ENCODE results near the gene STK10.

The STK10 gene

DNA sequence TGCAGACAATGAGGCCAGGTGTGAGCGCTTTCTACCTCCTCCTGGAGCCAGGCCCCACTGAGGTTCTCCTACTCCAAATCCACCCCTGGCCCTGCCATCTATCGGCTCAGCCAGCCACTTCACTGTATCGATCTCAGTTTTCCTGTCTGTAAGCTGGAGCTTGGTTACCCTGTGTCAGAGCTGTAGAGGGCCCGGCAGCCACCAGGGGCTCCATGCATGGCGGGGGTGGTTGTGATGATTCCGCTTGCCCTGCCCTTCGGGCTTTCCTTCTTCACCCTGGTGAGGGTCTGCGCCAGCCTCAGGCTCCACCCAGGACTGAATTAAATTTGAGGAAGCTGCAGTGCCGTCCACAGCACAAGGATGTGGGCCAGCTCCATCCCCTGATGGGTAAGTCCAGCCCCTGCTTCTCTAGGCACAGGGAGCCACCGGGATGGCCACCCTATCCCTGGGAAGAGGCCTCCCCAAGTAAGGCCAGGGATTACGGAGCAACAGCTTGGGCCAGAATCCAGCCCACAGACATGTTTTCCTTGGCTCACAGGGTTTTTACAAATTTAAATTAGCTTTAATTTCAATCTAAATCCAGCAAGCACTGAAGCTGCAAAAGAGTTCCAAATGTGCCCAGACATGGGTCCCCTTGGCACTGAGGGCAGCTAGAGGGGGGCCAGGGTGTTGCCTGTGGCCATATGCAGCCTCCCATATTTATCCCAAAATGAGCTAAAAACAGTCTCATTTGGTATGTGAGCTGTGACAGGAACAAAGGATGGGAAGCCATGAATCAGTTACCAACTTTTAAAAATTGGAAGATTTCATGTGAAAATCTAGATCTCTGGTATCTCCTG is 92.4 kb downstream of the STK10 start:
- Histone ChIP-seq H3K27me3 (ENCODE audit: control insufficient read depth, insufficient read depth, low read length) (no peaks in the 10 kb centered on the region), H3K9me3 (ENCODE audit: control insufficient read depth, insufficient read depth, low read depth, low read length) (no peaks in the 10 kb centered on the region), H3K9ac (ENCODE audit: low read length) (no peak overlapping the region), H3K4me1 (ENCODE audit: control insufficient read depth, insufficient read depth, low read length) (peaks cover 10% of the 10 kb centered on the region; the same call in 1 of the 2 replicates), H3K4me3 (ENCODE audit: low read depth, low read length) (no peak overlapping the region), H3K27ac (ENCODE audit: low read depth, low read length) (no peak overlapping the region), H3K36me3 (ENCODE audit: control insufficient read depth, insufficient read depth, low read length) (peaks cover 6% of the 10 kb centered on the region; the same call in 1 of the 2 replicates)

GRCh38 chr5:172093965-172094364 is 94.1 kb downstream of the STK10 start:
- H3K36me3 ChIP-seq (ENCODE audit: control insufficient read depth, insufficient read depth, low read length): peaks cover 6% of the 10 kb centered on the region; the same call in 1 of the 2 replicates

DNA sequence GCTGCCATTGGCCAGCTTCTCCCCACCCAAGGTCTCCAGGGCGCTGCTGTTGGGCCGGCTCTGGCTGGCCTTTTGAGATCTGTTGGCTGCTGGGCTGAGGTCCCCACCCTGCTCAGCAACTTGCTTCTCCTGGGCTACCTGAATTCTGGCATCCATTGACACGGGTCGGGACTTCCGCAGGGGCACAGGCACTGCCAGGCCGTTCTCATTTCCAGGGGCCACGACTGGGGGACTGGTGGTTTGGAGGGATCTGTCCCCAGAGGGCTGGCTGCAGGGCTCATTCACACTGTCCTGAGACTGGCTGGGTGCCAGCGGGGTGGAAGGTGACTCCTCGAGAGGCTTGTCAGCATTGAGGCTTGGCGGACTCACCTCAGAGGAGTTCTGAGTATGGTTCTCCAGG is 94.5 kb downstream of the STK10 start:
- Histone ChIP-seq H3K4me3 (ENCODE audit: low read depth, low read length) (no peak overlapping the region), H3K27ac (ENCODE audit: low read depth, low read length) (no peak overlapping the region), H3K27me3 (ENCODE audit: control insufficient read depth, insufficient read depth, low read length) (no peaks in the 10 kb centered on the region), H3K36me3 (ENCODE audit: control insufficient read depth, insufficient read depth, low read length) (peaks cover 6% of the 10 kb centered on the region; the same call in 1 of the 2 replicates), H3K9ac (ENCODE audit: low read length) (no peak overlapping the region), H3K4me1 (ENCODE audit: control insufficient read depth, insufficient read depth, low read length) (peaks cover 10% of the 10 kb centered on the region; the same call in 1 of the 2 replicates), H3K9me3 (ENCODE audit: control insufficient read depth, insufficient read depth, low read depth, low read length) (no peaks in the 10 kb centered on the region)

More at GRCh38 chr5:172093965-172094364, 94.1 kb downstream of the STK10 start:
- no peak overlapping the region for H3K4me3 ChIP-seq (ENCODE audit: low read depth, low read length)
- no peak overlapping the region for H3K27ac ChIP-seq (ENCODE audit: low read depth, low read length)
- peaks cover 10% of the 10 kb centered on the region; the same call in 1 of the 2 replicates for H3K4me1 ChIP-seq (ENCODE audit: control insufficient read depth, insufficient read depth, low read length)
- H3K27me3 ChIP-seq (ENCODE audit: control insufficient read depth, insufficient read depth, low read length): no peaks in the 10 kb centered on the region
- no peaks in the 10 kb centered on the region for H3K9me3 ChIP-seq (ENCODE audit: control insufficient read depth, insufficient read depth, low read depth, low read length)
- H3K9ac ChIP-seq (ENCODE audit: low read length): no peak overlapping the region

DNA sequence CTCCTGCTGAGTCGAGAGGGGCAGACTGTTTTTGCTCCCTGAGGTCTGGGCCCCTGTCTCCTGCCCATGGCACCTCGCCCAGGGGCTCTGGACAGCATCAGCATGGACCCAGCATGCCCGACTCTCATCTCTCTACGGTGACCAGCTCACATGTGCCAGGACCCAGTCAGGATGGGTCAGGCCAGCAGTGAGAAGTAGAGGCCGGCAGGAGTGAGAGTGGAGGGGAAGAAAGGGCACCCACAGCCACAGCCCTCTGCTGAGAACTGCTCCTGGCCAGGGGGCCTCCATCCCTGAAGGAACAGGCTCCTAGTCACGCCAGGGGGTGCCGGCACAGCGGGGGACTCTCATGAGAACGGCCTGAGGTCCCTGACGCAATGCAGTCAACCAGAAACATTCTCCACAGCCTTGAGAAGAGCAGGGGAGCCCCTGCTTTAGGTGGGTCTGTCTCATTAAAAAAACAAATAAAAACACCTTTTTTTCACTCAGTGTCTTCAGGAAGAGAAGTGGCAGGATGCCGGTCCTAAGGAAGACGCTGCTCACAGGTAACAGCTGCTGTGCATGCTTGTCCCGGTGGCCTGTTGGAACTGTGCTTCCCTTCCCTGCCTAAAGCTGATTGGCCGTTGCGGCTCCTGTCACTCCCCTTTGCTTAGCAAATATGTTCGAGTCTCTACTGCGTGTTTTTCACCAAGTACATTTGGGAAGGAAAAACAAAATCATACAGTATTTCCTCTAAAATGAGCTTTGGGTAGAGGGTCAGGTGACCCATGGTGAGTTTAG is 95.9 kb downstream of the STK10 start:
- H3K27ac ChIP-seq (ENCODE audit: low read depth, low read length): no peak overlapping the region
- no peaks in the 10 kb centered on the region for H3K9me3 ChIP-seq (ENCODE audit: control insufficient read depth, insufficient read depth, low read depth, low read length)
- no peaks in the 10 kb centered on the region for H3K27me3 ChIP-seq (ENCODE audit: control insufficient read depth, insufficient read depth, low read length)
- H3K36me3 ChIP-seq (ENCODE audit: control insufficient read depth, insufficient read depth, low read length): peaks cover 6% of the 10 kb centered on the region; the same call in 1 of the 2 replicates
- H3K9ac ChIP-seq (ENCODE audit: low read length): no peak overlapping the region
- no peak overlapping the region for H3K4me3 ChIP-seq (ENCODE audit: low read depth, low read length)
- peaks cover 10% of the 10 kb centered on the region; the same call in 1 of the 2 replicates for H3K4me1 ChIP-seq (ENCODE audit: control insufficient read depth, insufficient read depth, low read length)

GRCh38 chr5:172090976-172091547 is 97.0 kb downstream of the STK10 start:
- no peak overlapping the region for H3K4me3 ChIP-seq (ENCODE audit: low read depth, low read length)
- peaks cover 14% of the 10 kb centered on the region; the same call in 1 of the 2 replicates for H3K4me1 ChIP-seq (ENCODE audit: control insufficient read depth, insufficient read depth, low read length)
- no peaks in the 10 kb centered on the region for H3K27me3 ChIP-seq (ENCODE audit: control insufficient read depth, insufficient read depth, low read length)
- H3K27ac ChIP-seq (ENCODE audit: low read depth, low read length): no peak overlapping the region
- no peaks in the 10 kb centered on the region for H3K9me3 ChIP-seq (ENCODE audit: control insufficient read depth, insufficient read depth, low read depth, low read length)
- H3K9ac ChIP-seq (ENCODE audit: low read length): no peak overlapping the region
- peaks cover 6% of the 10 kb centered on the region; the same call in 1 of the 2 replicates for H3K36me3 ChIP-seq (ENCODE audit: control insufficient read depth, insufficient read depth, low read length)

DNA sequence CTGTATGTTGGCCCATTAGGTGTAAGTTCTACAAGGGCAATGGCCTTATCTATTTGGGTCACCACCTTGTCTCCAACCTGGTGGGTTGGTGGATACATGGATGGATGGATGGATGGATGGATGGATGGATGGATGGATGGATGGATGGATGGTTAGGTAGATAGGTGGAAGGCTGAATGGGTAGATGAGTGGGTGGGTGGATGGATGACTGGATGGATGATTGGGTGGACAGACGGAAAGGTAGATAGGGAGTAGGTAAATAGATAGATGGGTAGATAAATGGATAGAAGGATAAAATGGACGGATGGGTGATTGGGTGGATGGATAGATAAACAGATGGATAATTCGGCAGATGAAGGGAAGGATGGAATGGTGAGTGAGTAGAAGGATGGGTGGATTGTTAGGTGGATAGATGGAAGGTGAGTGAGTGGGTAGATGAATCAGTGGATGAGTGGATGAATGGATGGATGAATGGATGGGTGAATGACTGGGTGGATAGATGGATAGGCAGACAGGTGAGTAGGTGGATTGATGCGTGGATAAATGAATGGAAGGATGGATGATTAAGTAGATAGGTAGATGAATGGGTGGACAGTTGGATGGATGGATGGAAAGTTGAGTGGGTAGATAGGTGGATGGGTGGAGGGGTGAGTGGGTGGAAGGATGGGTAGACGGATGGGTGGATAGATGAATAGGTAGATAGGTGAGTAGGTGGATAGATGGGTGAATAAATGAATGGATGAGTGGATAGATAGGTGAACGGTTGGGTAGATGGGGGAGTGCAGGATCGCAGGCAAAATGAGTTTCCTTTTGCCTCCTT is 98.5 kb downstream of the STK10 start:
- Histone ChIP-seq H3K36me3 (ENCODE audit: control insufficient read depth, insufficient read depth, low read length) (peaks cover 6% of the 10 kb centered on the region; the same call in 1 of the 2 replicates), H3K27ac (ENCODE audit: low read depth, low read length) (no peak overlapping the region)

DNA sequence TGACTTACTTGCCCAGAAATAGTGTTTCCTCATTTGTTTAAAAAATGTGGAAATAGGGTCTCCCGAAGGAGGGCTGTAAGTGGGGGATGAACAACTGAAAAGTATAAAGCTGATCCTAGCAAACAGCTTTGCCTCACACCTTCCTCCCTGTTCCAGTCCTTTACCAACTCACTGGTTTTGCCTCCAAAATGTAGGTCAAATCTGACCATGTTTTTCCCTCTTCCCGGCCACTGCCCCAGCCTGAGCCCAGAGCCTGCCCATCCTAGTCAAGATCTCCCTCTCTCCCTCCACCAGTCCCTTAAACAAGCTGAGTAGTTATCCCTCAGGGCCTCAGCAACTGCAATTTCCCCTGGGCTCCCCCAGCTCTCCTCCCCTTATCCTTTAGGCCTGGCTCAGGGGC is 99.2 kb downstream of the STK10 start:
- Histone ChIP-seq H3K9me3 (ENCODE audit: control insufficient read depth, insufficient read depth, low read depth, low read length) (no peaks in the 10 kb centered on the region), H3K4me1 (ENCODE audit: control insufficient read depth, insufficient read depth, low read length) (peaks cover 8% of the 10 kb centered on the region; the same call in 1 of the 2 replicates), H3K27me3 (ENCODE audit: control insufficient read depth, insufficient read depth, low read length) (no peaks in the 10 kb centered on the region), H3K4me3 (ENCODE audit: low read depth, low read length) (no peak overlapping the region), H3K27ac (ENCODE audit: low read depth, low read length) (no peak overlapping the region), H3K36me3 (ENCODE audit: control insufficient read depth, insufficient read depth, low read length) (peaks cover 6% of the 10 kb centered on the region; the same call in 1 of the 2 replicates), H3K9ac (ENCODE audit: low read length) (no peak overlapping the region)

More for the DNA sequence above, 98.5 kb downstream of the STK10 start:
- H3K4me3 ChIP-seq (ENCODE audit: low read depth, low read length): no peak overlapping the region
- no peak overlapping the region for H3K9ac ChIP-seq (ENCODE audit: low read length)
- H3K4me1 ChIP-seq (ENCODE audit: control insufficient read depth, insufficient read depth, low read length): peaks cover 8% of the 10 kb centered on the region; the same call in 1 of the 2 replicates
- no peaks in the 10 kb centered on the region for H3K27me3 ChIP-seq (ENCODE audit: control insufficient read depth, insufficient read depth, low read length)
- H3K9me3 ChIP-seq (ENCODE audit: control insufficient read depth, insufficient read depth, low read depth, low read length): no peaks in the 10 kb centered on the region

DNA sequence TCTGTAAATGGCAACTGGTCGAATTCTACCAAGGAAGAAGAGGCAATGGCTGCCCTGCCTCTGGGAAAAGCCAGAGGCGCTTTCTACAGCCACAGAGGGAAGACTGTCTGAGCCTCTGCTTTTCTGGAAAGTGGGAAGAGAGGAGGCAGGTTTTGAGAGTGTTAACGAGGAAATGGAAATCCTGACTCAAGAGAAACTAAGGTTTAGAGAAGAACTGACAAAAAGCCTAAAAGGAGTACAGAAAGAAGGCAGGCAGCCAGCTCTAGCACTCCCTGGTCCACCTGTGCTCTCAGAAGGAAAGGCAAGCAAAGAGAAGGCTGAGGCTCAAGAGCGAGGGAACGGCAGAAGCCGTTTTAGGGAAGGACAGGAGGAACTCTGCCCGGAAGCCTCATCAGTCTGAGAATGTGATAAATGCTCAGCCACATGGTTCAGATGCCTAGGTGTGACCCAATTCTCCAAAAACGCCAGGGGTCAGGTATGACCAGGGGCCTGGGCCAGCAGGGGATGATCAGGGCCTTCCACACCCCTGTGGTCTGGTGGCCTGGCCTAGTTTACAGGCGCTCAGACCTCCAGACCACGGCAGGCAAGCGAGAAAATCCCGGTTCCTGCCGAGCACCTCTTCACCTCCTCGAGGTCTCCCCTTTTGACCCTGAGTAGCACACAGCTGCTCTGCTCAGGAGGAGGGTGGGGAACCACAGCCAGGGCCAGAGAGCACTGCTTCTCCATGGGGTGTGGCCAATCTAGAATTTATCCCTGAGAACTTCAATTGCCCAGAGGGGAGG is 101.6 kb downstream of the STK10 start:
- Histone ChIP-seq H3K27me3 (ENCODE audit: control insufficient read depth, insufficient read depth, low read length) (no peaks in the 10 kb centered on the region), H3K9me3 (ENCODE audit: control insufficient read depth, insufficient read depth, low read depth, low read length) (no peaks in the 10 kb centered on the region), H3K4me1 (ENCODE audit: control insufficient read depth, insufficient read depth, low read length) (peaks cover 8% of the 10 kb centered on the region; the same call in 1 of the 2 replicates), H3K4me3 (ENCODE audit: low read depth, low read length) (no peak overlapping the region), H3K9ac (ENCODE audit: low read length) (no peak overlapping the region), H3K36me3 (ENCODE audit: control insufficient read depth, insufficient read depth, low read length) (peaks cover 9% of the 10 kb centered on the region; the same call in 1 of the 2 replicates), H3K27ac (ENCODE audit: low read depth, low read length) (no peak overlapping the region)

DNA sequence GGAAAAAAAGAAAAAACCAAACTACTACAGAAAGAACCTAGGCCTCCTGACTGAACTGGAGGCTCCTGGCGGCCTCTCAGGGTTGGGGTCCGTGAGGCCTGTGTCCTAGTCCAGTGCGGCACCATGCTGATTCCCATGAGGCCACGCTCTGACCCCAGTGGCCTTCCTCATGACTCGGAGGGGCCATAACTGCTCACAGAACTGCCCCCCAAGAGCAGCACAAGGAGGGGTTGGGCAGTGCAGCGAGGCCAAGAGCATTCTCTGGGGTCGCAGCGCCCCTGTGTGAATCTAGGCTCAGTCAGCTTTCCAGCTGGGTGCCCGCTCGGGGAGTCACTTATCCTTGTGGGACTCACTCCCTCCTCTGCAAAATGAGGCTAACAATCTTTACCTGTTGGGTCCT is 102.3 kb downstream of the STK10 start:
- Histone ChIP-seq H3K36me3 (ENCODE audit: control insufficient read depth, insufficient read depth, low read length) (peaks cover 9% of the 10 kb centered on the region; the same call in 1 of the 2 replicates), H3K4me3 (ENCODE audit: low read depth, low read length) (no peak overlapping the region), H3K27ac (ENCODE audit: low read depth, low read length) (no peak overlapping the region), H3K27me3 (ENCODE audit: control insufficient read depth, insufficient read depth, low read length) (no peaks in the 10 kb centered on the region), H3K9me3 (ENCODE audit: control insufficient read depth, insufficient read depth, low read depth, low read length) (no peaks in the 10 kb centered on the region), H3K4me1 (ENCODE audit: control insufficient read depth, insufficient read depth, low read length) (peaks cover 8% of the 10 kb centered on the region; the same call in 1 of the 2 replicates), H3K9ac (ENCODE audit: low read length) (no peak overlapping the region)
